OCI-LY1 (cell line): ENCODE measurements around the gene ZNF354C.

Experiments used
- H2AFZ ChIP-seq: fragments of 200-600 bp; sonication (generic), shearing (Covaris generic); 2 replicates; pipeline ENCODE4 v1.6.0; 2014; ENCODE audit warnings: antibody characterized with exemption, mild to moderate bottlenecking, low read length
- H3F3A ChIP-seq: fragments of 200-600 bp; sonication (generic), shearing (Covaris generic); 2 replicates; pipeline ENCODE4 v1.6.0; 2014; ENCODE audit warnings: mild to moderate bottlenecking, antibody characterized with exemption, low read length, moderate library complexity; ENCODE audit not compliant: insufficient read depth
- H3K27ac ChIP-seq: fragments of 200-600 bp; sonication (generic); 2 replicates; pipeline ENCODE4 v1.5.1; 2014; ENCODE audit warnings: low read length, mixed run types, mild to moderate bottlenecking, low read depth; ENCODE audit not compliant: poor library complexity, severe bottlenecking
- H3K27me3 ChIP-seq: fragments of 200-600 bp; sonication (generic); 2 replicates; pipeline ENCODE4 v1.6.0; 2014; ENCODE audit warnings: antibody characterized with exemption, mild to moderate bottlenecking, low read length, moderate library complexity; ENCODE audit not compliant: insufficient read depth
- H3K36me3 ChIP-seq: fragments of 200-600 bp; sonication (generic); 2 replicates; pipeline ENCODE4 v1.6.1; 2014; ENCODE audit warnings: mild to moderate bottlenecking, antibody characterized with exemption, low read length, moderate library complexity, mixed read lengths; ENCODE audit not compliant: insufficient read depth
- H3K4me1 ChIP-seq: fragments of 200-600 bp; sonication (generic); 2 replicates; pipeline ENCODE4 v1.5.1; 2014; ENCODE audit warnings: mild to moderate bottlenecking, low read length, moderate library complexity; ENCODE audit not compliant: insufficient read depth, severe bottlenecking
- H3K4me2 ChIP-seq: fragments of 200-600 bp; sonication (generic), shearing (Covaris generic); 2 replicates; pipeline ENCODE4 v1.6.1; 2014; ENCODE audit warnings: low read length
- H3K4me3 ChIP-seq: fragments of 200-600 bp; sonication (generic); 2 replicates; pipeline ENCODE4 v1.5.1; 2014; ENCODE audit warnings: low read length, low read depth, mild to moderate bottlenecking, mixed read lengths; ENCODE audit not compliant: poor library complexity, severe bottlenecking
- H3K79me2 ChIP-seq: fragments of 200-600 bp; shearing (Covaris generic); 2 replicates; pipeline ENCODE4 v1.6.1; 2016; ENCODE audit warnings: mixed run types, low read length, mixed read lengths; ENCODE audit not compliant: insufficient read depth
- H3K9ac ChIP-seq: fragments of 200-600 bp; sonication (generic), shearing (Covaris generic); 2 replicates; pipeline ENCODE4 v1.6.1; 2014; ENCODE audit warnings: mild to moderate bottlenecking, low read length, mixed read lengths
- H3K9me2 ChIP-seq: fragments of 200-600 bp; sonication (generic), shearing (Covaris generic); 2 replicates; pipeline ENCODE4 v1.6.1; 2014; ENCODE audit warnings: low read depth, mild to moderate bottlenecking, low read length, mixed read lengths
- H3K9me3 ChIP-seq: fragments of 200-600 bp; shearing (Covaris generic); 2 replicates; pipeline ENCODE4 v1.6.1; 2014; ENCODE audit warnings: low read length, mixed read lengths
- H4K20me1 ChIP-seq: fragments of 200-600 bp; sonication (generic), shearing (Covaris generic); 2 replicates; pipeline ENCODE4 v1.6.0; 2016; ENCODE audit warnings: mild to moderate bottlenecking, low read length; ENCODE audit not compliant: insufficient read depth
- EZH2 ChIP-seq: fragments of 200-600 bp; sonication (generic), shearing (Covaris generic); IDR thresholded peaks from 2 replicates; pipeline ENCODE4 v1.8.0; 2017; ENCODE audit warnings: borderline replicate concordance, mixed run types, mild to moderate bottlenecking, antibody characterized with exemption, low read length, moderate library complexity, mixed read lengths
- TF ChIP-seq, protein P1 (sequence below): fragments of 200-600 bp; sonication (generic), shearing (Covaris generic); IDR thresholded peaks from 2 replicates; pipeline ENCODE4 v1.5.1; 2017; ENCODE audit warnings: mild to moderate bottlenecking, antibody characterized with exemption, low read length, moderate library complexity, mixed read lengths

ZNF354C gene

GRCh38 chr5:179132586-179133355 is 72.6 kb downstream of the ZNF354C start:
- Histone ChIP-seq H3K4me3 (no peak overlapping the region), H2AFZ (no peak overlapping the region), H3K27me3 (no peaks in the 10 kb centered on the region), H3F3A (no peaks in the 10 kb centered on the region), H4K20me1 (no peaks in the 10 kb centered on the region), H3K27ac (no peak overlapping the region), H3K79me2 (no peaks in the 10 kb centered on the region), H3K9me3 (no peaks in the 10 kb centered on the region), H3K9ac (no peak overlapping the region), H3K36me3 (no peaks in the 10 kb centered on the region), H3K4me1 (no peaks in the 10 kb centered on the region), H3K4me2 (no peak overlapping the region), H3K9me2 (no peaks in the 10 kb centered on the region)
- TF ChIP-seq, protein P1, sequence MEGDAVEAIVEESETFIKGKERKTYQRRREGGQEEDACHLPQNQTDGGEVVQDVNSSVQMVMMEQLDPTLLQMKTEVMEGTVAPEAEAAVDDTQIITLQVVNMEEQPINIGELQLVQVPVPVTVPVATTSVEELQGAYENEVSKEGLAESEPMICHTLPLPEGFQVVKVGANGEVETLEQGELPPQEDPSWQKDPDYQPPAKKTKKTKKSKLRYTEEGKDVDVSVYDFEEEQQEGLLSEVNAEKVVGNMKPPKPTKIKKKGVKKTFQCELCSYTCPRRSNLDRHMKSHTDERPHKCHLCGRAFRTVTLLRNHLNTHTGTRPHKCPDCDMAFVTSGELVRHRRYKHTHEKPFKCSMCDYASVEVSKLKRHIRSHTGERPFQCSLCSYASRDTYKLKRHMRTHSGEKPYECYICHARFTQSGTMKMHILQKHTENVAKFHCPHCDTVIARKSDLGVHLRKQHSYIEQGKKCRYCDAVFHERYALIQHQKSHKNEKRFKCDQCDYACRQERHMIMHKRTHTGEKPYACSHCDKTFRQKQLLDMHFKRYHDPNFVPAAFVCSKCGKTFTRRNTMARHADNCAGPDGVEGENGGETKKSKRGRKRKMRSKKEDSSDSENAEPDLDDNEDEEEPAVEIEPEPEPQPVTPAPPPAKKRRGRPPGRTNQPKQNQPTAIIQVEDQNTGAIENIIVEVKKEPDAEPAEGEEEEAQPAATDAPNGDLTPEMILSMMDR = no peak
- no peak for TF ChIP-seq EZH2
